CD4-positive, alpha-beta memory T cell (primary cell): ENCODE measurements around the gene CA5A. TPM values are rescaled to one million over a fixed set of nuclear protein-coding genes. Genes with fewer than 3 reads are reported as not detected.
A peak's percentile ranks its signal among the peaks of the same experiment; 100 is the strongest.

ENCODE experiments used
- CTCF ChIA-PET: fragments of 350-600 bp; sonication (Branson Sonifier 250); formaldehyde crosslinking; loops from one replicate; lab custom pipeline; 2021; ENCODE audit warnings: inconsistent platforms; ENCODE audit not compliant: partially characterized antibody; lab: Charles Lee
- POLR2A ChIA-PET: fragments of 350-600 bp; sonication (Branson Sonifier 250); formaldehyde crosslinking; loops from one replicate; lab custom pipeline; 2021; ENCODE audit not compliant: partially characterized antibody; lab: Charles Lee
- DNase-seq, 5 donors: peaks; one replicate each; pipeline versions ENCODE4 v3.0.0 to v3.0.0-alpha.2; 2020 to 2022; ENCODE audit warnings: mixed read lengths in 1 of 5
- H3K27ac ChIP-seq: one replicate; pipeline ENCODE4 v1.7.0; 2013; ENCODE audit warnings: low read depth, low read length
- H3K27me3 ChIP-seq: 2 replicates; pipeline ENCODE4 v1.7.0; 2013; ENCODE audit warnings: mild to moderate bottlenecking, low read length, moderate library complexity; ENCODE audit not compliant: insufficient read depth
- H3K36me3 ChIP-seq: 2 replicates; pipeline ENCODE4 v1.7.0; 2013; ENCODE audit warnings: mild to moderate bottlenecking, low read length, moderate library complexity; ENCODE audit not compliant: insufficient read depth
- H3K4me1 ChIP-seq: 2 replicates; pipeline ENCODE4 v1.7.0; 2013; ENCODE audit warnings: mild to moderate bottlenecking, low read length, moderate library complexity; ENCODE audit not compliant: insufficient read depth
- H3K4me3 ChIP-seq, 2 donors: one replicate each; pipeline ENCODE4 v1.7.0; 2013; ENCODE audit warnings: low read length in 2 of 2, mild to moderate bottlenecking in 1 of 2
- H3K9me3 ChIP-seq, 2 donors: one replicate each; pipeline ENCODE4 v1.7.0; 2013; ENCODE audit warnings: low read length in 2 of 2, control low read depth in 1 of 2; ENCODE audit not compliant: control insufficient read depth in 1 of 2
- H3K27ac Mint-ChIP-seq, 7 donors: one replicate each; pipeline ENCODE4 v1.8.0; 2020 to 2021; ENCODE audit warnings: mixed read lengths in 7 of 7, mild to moderate bottlenecking in 6 of 7, inconsistent platforms in 3 of 7, moderate library complexity in 3 of 7
- H3K27me3 Mint-ChIP-seq, 2 donors: one replicate each; pipeline ENCODE4 v1.8.0; 2020 to 2021; ENCODE audit warnings: mixed read lengths in 2 of 2
- H3K36me3 Mint-ChIP-seq, 2 donors: one replicate each; pipeline ENCODE4 v1.8.0; 2020 to 2021; ENCODE audit warnings: mixed read lengths in 2 of 2, inconsistent platforms in 1 of 2, mild to moderate bottlenecking in 1 of 2
- H3K4me1 Mint-ChIP-seq, 4 donors: one replicate each; pipeline ENCODE4 v1.8.0; 2020 to 2021; ENCODE audit warnings: mixed read lengths in 4 of 4, mild to moderate bottlenecking in 1 of 4
- H3K4me3 Mint-ChIP-seq, 8 donors: one replicate each; pipeline ENCODE4 v1.8.0; 2020 to 2021; ENCODE audit warnings: mixed read lengths in 8 of 8, mild to moderate bottlenecking in 7 of 8, moderate library complexity in 6 of 8, inconsistent platforms in 3 of 8
- H3K9me3 Mint-ChIP-seq, 8 donors: one replicate each; pipeline ENCODE4 v1.8.0; 2020 to 2021; ENCODE audit warnings: mixed read lengths in 8 of 8, mild to moderate bottlenecking in 5 of 8, inconsistent platforms in 3 of 8, moderate library complexity in 1 of 8
- intact Hi-C: fragments of 100-400 bp; cut with micrococcal nuclease; formaldehyde crosslinking; loops from one replicate; pipeline ENCODE4 v1.15.1; 2023
- polyA plus RNA-seq, 2 donors: library from polyadenylated mRNA; unstranded; fragments of 300-500 nt; fragmentation: Illumina TruSeq; gene quantifications; one replicate each; pipeline ENCODE4 v1.2.3, GENCODE V29; 2021
- total RNA-seq, 2 experiments: library from RNA; stranded (reverse); gene quantifications; one replicate each; pipeline ENCODE4 v1.2.3, GENCODE V29; 2021

CA5A gene
- total and polyA plus RNA-seq, 4 experiments from 2014 or later, result not detected

GRCh38 chr16:87924041-87924810 lies 12.1 kb downstream of the CA5A start:
- Histone ChIP-seq H3K4me1 (no peaks in the 10 kb centered on the region), H3K27ac (no peak overlapping the region), H3K4me3 (no peak overlapping the region), H3K36me3 (no peaks in the 10 kb centered on the region), H3K27me3 (no peaks in the 10 kb centered on the region), H3K9me3 (no peaks in the 10 kb centered on the region)
- no peak overlapping the region for H3K27ac Mint-ChIP-seq
- POLR2A ChIA-PET, result no interaction called here
- intact Hi-C loops, result no loop called here
- DNase-seq, result no peak
- no peak overlapping the region for H3K4me3 Mint-ChIP-seq
- no peaks in the 10 kb centered on the region for H3K9me3 Mint-ChIP-seq
- H3K27me3 Mint-ChIP-seq, result peaks cover 3 to 5% of the 10 kb centered on the region in 2 donors
- CTCF ChIA-PET, result no interaction called here
- peaks cover 3 to 8% (median 5%) of the 10 kb centered on the region in 4 donors for H3K4me1 Mint-ChIP-seq
- H3K36me3 Mint-ChIP-seq, result no peaks in the 10 kb centered on the region

- intact Hi-C loops, result no loop called here
These were observed 14.0 kb downstream of the CA5A start for GRCh38 chr16:87922250-87922871.

GRCh38 chr16:87921236-87921773 lies 15.0 kb downstream of the CA5A start:
- H3K4me1 ChIP-seq, result no peaks in the 10 kb centered on the region
- H3K36me3 ChIP-seq, result no peaks in the 10 kb centered on the region
- DNase-seq, result no peak
- Mint-ChIP-seq H3K36me3 (no peaks in the 10 kb centered on the region), H3K4me1 (peaks cover 2 to 3% (median 2%) of the 10 kb centered on the region in 4 donors), H3K9me3 (no peaks in the 10 kb centered on the region), H3K27me3 (peaks cover 4 to 5% of the 10 kb centered on the region in 2 donors), H3K27ac (no peak overlapping the region), H3K4me3 (no peak overlapping the region)
- no peaks in the 10 kb centered on the region for H3K27me3 ChIP-seq
- CTCF ChIA-PET, result no interaction called here
- no peaks in the 10 kb centered on the region for H3K9me3 ChIP-seq
- intact Hi-C loops, result no loop called here
- POLR2A ChIA-PET, result no interaction called here
- H3K4me3 ChIP-seq, result no peak overlapping the region
- no peak overlapping the region for H3K27ac ChIP-seq

More at GRCh38 chr16:87922250-87922871, 14.0 kb downstream of the CA5A start:
- no peaks in the 10 kb centered on the region for H3K9me3 Mint-ChIP-seq
- no peak for DNase-seq
- H3K27me3 Mint-ChIP-seq, result peaks cover 3 to 8% of the 10 kb centered on the region in 2 donors
- peaks cover 3 to 8% (median 5%) of the 10 kb centered on the region in 4 donors for H3K4me1 Mint-ChIP-seq
- Histone ChIP-seq H3K4me3 (no peak overlapping the region), H3K36me3 (no peaks in the 10 kb centered on the region), H3K27me3 (no peaks in the 10 kb centered on the region), H3K27ac (no peak overlapping the region), H3K4me1 (no peaks in the 10 kb centered on the region), H3K9me3 (no peaks in the 10 kb centered on the region)
- ChIA-PET POLR2A (no interaction called here), CTCF (no interaction called here)
- no peaks in the 10 kb centered on the region for H3K36me3 Mint-ChIP-seq
- H3K4me3 Mint-ChIP-seq, result no peak overlapping the region
- peak overlapping the region in 1 of 7 donors; percentile 35 for H3K27ac Mint-ChIP-seq

- CTCF ChIA-PET, result no interaction called here
- Mint-ChIP-seq H3K27ac (no peak overlapping the region), H3K4me3 (no peak overlapping the region), H3K36me3 (no peaks in the 10 kb centered on the region), H3K9me3 (no peaks in the 10 kb centered on the region), H3K27me3 (peaks cover 3 to 4% of the 10 kb centered on the region in 2 donors), H3K4me1 (no peaks in the 10 kb centered on the region)
- no peaks in the 10 kb centered on the region for H3K27me3 ChIP-seq
- H3K4me3 ChIP-seq, result no peak overlapping the region
- POLR2A ChIA-PET, result no interaction called here
- no peak for DNase-seq
- no peaks in the 10 kb centered on the region for H3K9me3 ChIP-seq
- no peaks in the 10 kb centered on the region for H3K4me1 ChIP-seq
- no peaks in the 10 kb centered on the region for H3K36me3 ChIP-seq
- H3K27ac ChIP-seq, result no peak overlapping the region
- intact Hi-C loops, result no loop called here
These were observed 16.7 kb downstream of the CA5A start for GRCh38 chr16:87919681-87919994.

GRCh38 chr16:87918866-87919680 lies 17.3 kb downstream of the CA5A start:
- Histone ChIP-seq H3K4me1 (no peaks in the 10 kb centered on the region), H3K36me3 (no peaks in the 10 kb centered on the region), H3K27ac (no peak overlapping the region), H3K9me3 (no peaks in the 10 kb centered on the region), H3K4me3 (no peak overlapping the region), H3K27me3 (no peaks in the 10 kb centered on the region)
- Mint-ChIP-seq H3K27me3 (peaks cover 3 to 4% of the 10 kb centered on the region in 2 donors), H3K27ac (no peak overlapping the region), H3K36me3 (no peaks in the 10 kb centered on the region), H3K4me1 (no peaks in the 10 kb centered on the region), H3K9me3 (no peaks in the 10 kb centered on the region), H3K4me3 (peak overlapping the region in 1 of 8 donors; percentile 6)
- POLR2A ChIA-PET, result no interaction called here
- CTCF ChIA-PET, result no interaction called here
- DNase-seq, result no peak
- intact Hi-C loops, result no loop called here

- no peak overlapping the region for H3K27ac Mint-ChIP-seq
- intact Hi-C loops, result no loop called here
- Histone ChIP-seq H3K27me3 (no peaks in the 10 kb centered on the region), H3K9me3 (no peaks in the 10 kb centered on the region), H3K27ac (no peak overlapping the region), H3K4me3 (no peak overlapping the region), H3K4me1 (no peaks in the 10 kb centered on the region), H3K36me3 (no peaks in the 10 kb centered on the region)
- H3K36me3 Mint-ChIP-seq, result no peaks in the 10 kb centered on the region
- no peaks in the 10 kb centered on the region for H3K9me3 Mint-ChIP-seq
- CTCF ChIA-PET, result no interaction called here
- peaks cover 4 to 5% of the 10 kb centered on the region in 2 donors for H3K27me3 Mint-ChIP-seq
- POLR2A ChIA-PET, result no interaction called here
- no peaks in the 10 kb centered on the region for H3K4me1 Mint-ChIP-seq
- H3K4me3 Mint-ChIP-seq, result no peak overlapping the region
- no peak for DNase-seq
These were observed 18.0 kb downstream of the CA5A start for GRCh38 chr16:87918338-87918737.

- POLR2A ChIA-PET, result no interaction called here
- H3K27me3 ChIP-seq, result no peaks in the 10 kb centered on the region
- no peaks in the 10 kb centered on the region for H3K4me1 ChIP-seq
- H3K9me3 ChIP-seq, result no peaks in the 10 kb centered on the region
- Mint-ChIP-seq H3K27me3 (peaks cover 4 to 5% of the 10 kb centered on the region in 2 donors), H3K4me3 (no peak overlapping the region), H3K9me3 (no peaks in the 10 kb centered on the region), H3K4me1 (no peaks in the 10 kb centered on the region), H3K36me3 (no peaks in the 10 kb centered on the region), H3K27ac (no peak overlapping the region)
- no peak overlapping the region for H3K4me3 ChIP-seq
- CTCF ChIA-PET, result no interaction called here
- DNase-seq, result no peak
- H3K27ac ChIP-seq, result no peak overlapping the region
- no peaks in the 10 kb centered on the region for H3K36me3 ChIP-seq
- intact Hi-C loops, result no loop called here
These were observed 18.8 kb downstream of the CA5A start for GRCh38 chr16:87917503-87917902.
